Neuronal stem cell (in vitro differentiated cells): ENCODE data around the gene TWNK.
A peak's percentile ranks its signal among the peaks of the same experiment; 100 is the strongest.

Experiments
- DNase-seq: peaks from one replicate; pipeline ENCODE4 v3.0.0-alpha.2; 2013; ENCODE audit warnings: low spot score
- H2AFZ ChIP-seq: one replicate; pipeline ENCODE4 v1.6.1; 2013; ENCODE audit warnings: mild to moderate bottlenecking, low read length, inconsistent platforms
- H2AK5ac ChIP-seq: 2 replicates; pipeline ENCODE4 v1.6.1; 2013; ENCODE audit warnings: low read depth, mild to moderate bottlenecking, inconsistent platforms, low read length, moderate library complexity, mixed read lengths
- H2BK120ac ChIP-seq: 2 replicates; pipeline ENCODE4 v1.6.1; 2013; ENCODE audit warnings: low read depth, mild to moderate bottlenecking, inconsistent platforms, low read length, moderate library complexity, mixed read lengths
- H2BK12ac ChIP-seq: one replicate; pipeline ENCODE4 v1.6.1; 2013; ENCODE audit warnings: low read length, inconsistent platforms
- H2BK15ac ChIP-seq: 2 replicates; pipeline ENCODE4 v1.6.1; 2013; ENCODE audit warnings: mild to moderate bottlenecking, low read length, inconsistent platforms, mixed read lengths
- H2BK5ac ChIP-seq: one replicate; pipeline ENCODE4 v1.6.1; 2013; ENCODE audit warnings: inconsistent platforms, mild to moderate bottlenecking, low read length, moderate library complexity
- H3K14ac ChIP-seq: one replicate; pipeline ENCODE4 v1.6.1; 2013; ENCODE audit warnings: low read length, inconsistent platforms
- H3K18ac ChIP-seq: 2 replicates; pipeline ENCODE4 v1.6.1; 2013; ENCODE audit warnings: low read length, inconsistent platforms
- H3K23ac ChIP-seq: 2 replicates; pipeline ENCODE4 v1.6.1; 2013; ENCODE audit warnings: low read depth, mild to moderate bottlenecking, mixed read lengths, low read length, inconsistent platforms; ENCODE audit not compliant: poor library complexity
- H3K27ac ChIP-seq: replicated peaks from 3 replicates; pipeline ENCODE4 v1.5.1; 2013; ENCODE audit warnings: low read length, inconsistent platforms
- H3K27me3 ChIP-seq, 3 experiments: 2 replicates each; pipeline ENCODE4 v1.6.1; 2013; ENCODE audit warnings: low read length in 3 of 3, mild to moderate bottlenecking in 2 of 3, inconsistent platforms in 1 of 3, low read depth in 1 of 3, mixed read lengths in 1 of 3, moderate library complexity in 1 of 3; ENCODE audit not compliant: control insufficient read depth in 3 of 3, insufficient read depth in 3 of 3
- H3K36me3 ChIP-seq, 2 donors: replicated peaks in 1 of 2; 2 replicates each; pipeline ENCODE4 v1.6.1; 2013; ENCODE audit warnings: low read length in 2 of 2; ENCODE audit not compliant: control insufficient read depth in 2 of 2, insufficient read depth in 2 of 2
- H3K4ac ChIP-seq: 2 replicates; pipeline ENCODE4 v1.6.1; 2013; ENCODE audit warnings: inconsistent platforms, mild to moderate bottlenecking, low read length, moderate library complexity
- H3K4me1 ChIP-seq, 2 donors: 1 replicate in 1 of 2; 2 replicates in 1 of 2; pipeline ENCODE4 v1.6.1; 2013; ENCODE audit warnings: low read length in 2 of 2, low read depth in 1 of 2; ENCODE audit not compliant: control insufficient read depth in 2 of 2, insufficient read depth in 1 of 2
- H3K4me2 ChIP-seq: one replicate; pipeline ENCODE4 v1.6.1; 2013; ENCODE audit warnings: mild to moderate bottlenecking, low read length, inconsistent platforms; ENCODE audit not compliant: insufficient read depth, poor library complexity, severe bottlenecking
- H3K4me3 ChIP-seq, 2 donors: 2 replicates each; pipeline ENCODE4 v1.5.1; 2013; ENCODE audit warnings: low read length in 2 of 2, mild to moderate bottlenecking in 2 of 2, inconsistent platforms in 1 of 2, moderate library complexity in 1 of 2
- H3K79me1 ChIP-seq: one replicate; pipeline ENCODE4 v1.6.1; 2013; ENCODE audit warnings: low read depth, mild to moderate bottlenecking, inconsistent platforms, low read length, moderate library complexity
- H3K9ac ChIP-seq: one replicate; pipeline ENCODE4 v1.6.1; 2013; ENCODE audit warnings: mild to moderate bottlenecking, low read depth, low read length, inconsistent platforms; ENCODE audit not compliant: poor library complexity
- H3K9me3 ChIP-seq, 2 donors: replicated peaks in 1 of 2; 2 replicates each; pipeline versions ENCODE3 to v1.6.1; 2013; ENCODE audit warnings: low read length in 2 of 2, mild to moderate bottlenecking in 2 of 2, inconsistent platforms in 1 of 2, low read depth in 1 of 2, mixed read lengths in 1 of 2, moderate library complexity in 1 of 2; ENCODE audit not compliant: control insufficient read depth in 2 of 2, insufficient read depth in 1 of 2
- H4K8ac ChIP-seq: one replicate; pipeline ENCODE4 v1.6.1; 2013; ENCODE audit warnings: low read depth, mild to moderate bottlenecking, inconsistent platforms, low read length, moderate library complexity
- H4K91ac ChIP-seq: one replicate; pipeline ENCODE4 v1.6.1; 2013; ENCODE audit warnings: low read length, low read depth, mild to moderate bottlenecking, inconsistent platforms; ENCODE audit not compliant: poor library complexity
- WGBS, 2 donors: extraction: QIAGEN DNeasy Blood & Tissue Kit; methylation state at CpG; one replicate each; pipeline ENCODE4 v1.1.7; 2013; ENCODE audit warnings: missing lambda C conversion rate in 2 of 2, mixed read lengths in 1 of 2; ENCODE audit not compliant: insufficient read length in 2 of 2, insufficient replicate concordance in 1 of 2; ENCODE audit errors: extremely low coverage in 2 of 2; 5-methylcytosine and 5-hydroxymethylcytosine counted together

The TWNK gene

GRCh38 chr10:100978121-100978900 lies 9.0 kb upstream of the TWNK start:
- H3K4me3 ChIP-seq, result no peak overlapping the region
- no peak overlapping the region for H2BK15ac ChIP-seq
- H3K18ac ChIP-seq, result no peak overlapping the region
- H3K23ac ChIP-seq, result no peak overlapping the region
- H3K14ac ChIP-seq, result no peak overlapping the region
- H3K9me3 ChIP-seq, result no peaks in the 10 kb centered on the region
- no peak overlapping the region for H3K27ac ChIP-seq
- H2AFZ ChIP-seq, result no peak overlapping the region
- no peak overlapping the region for H4K91ac ChIP-seq
- no peak overlapping the region for H2AK5ac ChIP-seq
- peaks cover 35 to 48% of the 10 kb centered on the region in 2 donors for H3K36me3 ChIP-seq
- H3K9ac ChIP-seq, result no peak overlapping the region
- no peak overlapping the region for H2BK120ac ChIP-seq
- H2BK12ac ChIP-seq, result no peak overlapping the region
- H3K4ac ChIP-seq, result no peak overlapping the region
- no CpG with 5 or more reads among the region's 13 CpGs for WGBS, 2 donors
- H4K8ac ChIP-seq, result no peak overlapping the region
- no peak for DNase-seq
- no peaks in the 10 kb centered on the region for H3K27me3 ChIP-seq
- no peak overlapping the region for H2BK5ac ChIP-seq
- no peaks in the 10 kb centered on the region for H3K79me1 ChIP-seq
- no peaks in the 10 kb centered on the region for H3K4me1 ChIP-seq
- no peak overlapping the region for H3K4me2 ChIP-seq

- Histone ChIP-seq H3K4me1 (no peaks in the 10 kb centered on the region), H2BK12ac (no peak overlapping the region), H4K8ac (no peak overlapping the region), H3K23ac (no peak overlapping the region), H3K14ac (no peak overlapping the region), H3K18ac (no peak overlapping the region), H4K91ac (no peak overlapping the region), H3K4me3 (no peak overlapping the region), H3K9ac (no peak overlapping the region), H3K79me1 (no peaks in the 10 kb centered on the region), H2AFZ (no peak overlapping the region), H3K27ac (no peak overlapping the region), H2AK5ac (no peak overlapping the region), H2BK15ac (no peak overlapping the region), H3K4me2 (no peak overlapping the region), H2BK120ac (no peak overlapping the region), H3K27me3 (no peaks in the 10 kb centered on the region), H3K36me3 (peaks cover 38 to 51% of the 10 kb centered on the region in 2 donors), H2BK5ac (no peak overlapping the region), H3K4ac (no peak overlapping the region), H3K9me3 (no peaks in the 10 kb centered on the region)
- no peak for DNase-seq
- no CpG with 5 or more reads among the region's 10 CpGs for WGBS, 2 donors
These were observed 8.5 kb upstream of the TWNK start for GRCh38 chr10:100978901-100979195.

- no peak overlapping the region for H2BK15ac ChIP-seq
- H2BK12ac ChIP-seq, result no peak overlapping the region
- no peaks in the 10 kb centered on the region for H3K4me1 ChIP-seq
- DNase-seq, result no peak
- H3K27ac ChIP-seq, result no peak overlapping the region
- no peak overlapping the region for H3K23ac ChIP-seq
- H2AK5ac ChIP-seq, result no peak overlapping the region
- no peak overlapping the region for H2BK120ac ChIP-seq
- WGBS, 2 donors, result no CpG with 5 or more reads among the region's 16 CpGs
- no peak overlapping the region for H3K4me2 ChIP-seq
- H3K9ac ChIP-seq, result no peak overlapping the region
- H3K79me1 ChIP-seq, result no peaks in the 10 kb centered on the region
- H3K36me3 ChIP-seq, result peaks cover 38 to 61% of the 10 kb centered on the region in 2 donors
- H2AFZ ChIP-seq, result no peak overlapping the region
- peak overlapping the region; percentile 3 for H2BK5ac ChIP-seq
- no peaks in the 10 kb centered on the region for H3K27me3 ChIP-seq
- no peak overlapping the region for H4K8ac ChIP-seq
- no peak overlapping the region for H3K18ac ChIP-seq
- no peak overlapping the region for H3K4me3 ChIP-seq
- no peak overlapping the region for H3K4ac ChIP-seq
- H3K9me3 ChIP-seq, result no peaks in the 10 kb centered on the region
- H3K14ac ChIP-seq, result no peak overlapping the region
- no peak overlapping the region for H4K91ac ChIP-seq
These were observed 7.5 kb upstream of the TWNK start for GRCh38 chr10:100979791-100980272.

- no peaks in the 10 kb centered on the region for H3K27me3 ChIP-seq
- peaks cover 39 to 66% of the 10 kb centered on the region in 2 donors for H3K36me3 ChIP-seq
- no peak overlapping the region for H3K4me2 ChIP-seq
- peak overlapping the region; percentile 3 for H2BK5ac ChIP-seq
- H2BK12ac ChIP-seq, result no peak overlapping the region
- H3K9me3 ChIP-seq, result no peaks in the 10 kb centered on the region
- no peak for DNase-seq
- H4K91ac ChIP-seq, result no peak overlapping the region
- H3K4me3 ChIP-seq, result no peak overlapping the region
- H3K27ac ChIP-seq, result no peak overlapping the region
- no peak overlapping the region for H2BK15ac ChIP-seq
- no peaks in the 10 kb centered on the region for H3K4me1 ChIP-seq
- H3K18ac ChIP-seq, result no peak overlapping the region
- H3K4ac ChIP-seq, result no peak overlapping the region
- no peak overlapping the region for H2AFZ ChIP-seq
- no peaks in the 10 kb centered on the region for H3K79me1 ChIP-seq
- no peak overlapping the region for H2BK120ac ChIP-seq
- no CpG with 5 or more reads among the region's 2 CpGs for WGBS, 2 donors
- H3K23ac ChIP-seq, result no peak overlapping the region
- H2AK5ac ChIP-seq, result no peak overlapping the region
- H3K9ac ChIP-seq, result no peak overlapping the region
- H4K8ac ChIP-seq, result no peak overlapping the region
- H3K14ac ChIP-seq, result no peak overlapping the region
These were observed 7.0 kb upstream of the TWNK start for GRCh38 chr10:100980311-100980710.
